Occipital lobe (tissue), 1 donor: ENCODE results near the gene AIFM2. TPM values are rescaled to one million over a fixed set of nuclear protein-coding genes. Genes with fewer than 3 reads are reported as not detected.

Source experiments
- total RNA-seq: library from RNA; depleted of rRNA; stranded (reverse); fragments of >200 nt; gene quantifications from one replicate; pipeline ENCODE4 v1.2.3, GENCODE V29; 2014

The AIFM2 gene
- total RNA-seq, 1 donor from 2014 or later = 5.5 TPM

Other genes starting within 250 kb of the AIFM2 start
- 23.6 TPM for gene MACROH2A2, start 80.0 kb downstream of the AIFM2 start, total RNA-seq
- 7.3 TPM for gene TYSND1, start 13.9 kb upstream of the AIFM2 start, total RNA-seq
- 182 TPM for gene SAR1A, start 37.7 kb upstream of the AIFM2 start, total RNA-seq
- 296 TPM for gene PPA1, start 100.6 kb upstream of the AIFM2 start, total RNA-seq
- gene NPFFR1, start 151.2 kb upstream of the AIFM2 start, total RNA-seq = 0.31 TPM
- 21.5 TPM for gene LRRC20, start 249.8 kb upstream of the AIFM2 start, total RNA-seq